Fibroblast of upper back skin (primary cell): Measurements from ENCODE around the gene TBC1D21.

ENCODE experiments used
- DNase-seq: peaks from one replicate; pipeline ENCODE4 v3.0.0-alpha.2; 2013

Gene TBC1D21

DNA sequence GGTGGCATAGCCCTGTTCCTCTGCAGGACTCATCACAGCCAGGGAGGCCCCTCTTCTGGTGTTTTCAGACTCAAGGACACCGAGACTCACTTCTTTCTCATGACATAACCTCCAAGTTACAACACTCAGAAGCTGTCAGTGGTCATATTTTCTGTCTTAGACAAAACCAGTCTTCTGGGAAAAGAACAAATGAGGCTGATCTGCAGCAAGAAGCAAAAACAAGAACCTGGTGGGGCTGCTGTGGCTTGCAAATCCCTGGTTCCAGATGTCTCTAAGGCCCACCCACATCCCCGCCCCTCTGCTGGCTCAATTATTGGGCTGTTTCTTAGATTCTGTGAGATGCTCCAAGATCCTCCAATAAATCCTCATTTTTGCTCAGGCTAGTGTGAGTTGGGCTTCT, 36.3 kb downstream of the TBC1D21 start:
- no peak for DNase-seq

DNA sequence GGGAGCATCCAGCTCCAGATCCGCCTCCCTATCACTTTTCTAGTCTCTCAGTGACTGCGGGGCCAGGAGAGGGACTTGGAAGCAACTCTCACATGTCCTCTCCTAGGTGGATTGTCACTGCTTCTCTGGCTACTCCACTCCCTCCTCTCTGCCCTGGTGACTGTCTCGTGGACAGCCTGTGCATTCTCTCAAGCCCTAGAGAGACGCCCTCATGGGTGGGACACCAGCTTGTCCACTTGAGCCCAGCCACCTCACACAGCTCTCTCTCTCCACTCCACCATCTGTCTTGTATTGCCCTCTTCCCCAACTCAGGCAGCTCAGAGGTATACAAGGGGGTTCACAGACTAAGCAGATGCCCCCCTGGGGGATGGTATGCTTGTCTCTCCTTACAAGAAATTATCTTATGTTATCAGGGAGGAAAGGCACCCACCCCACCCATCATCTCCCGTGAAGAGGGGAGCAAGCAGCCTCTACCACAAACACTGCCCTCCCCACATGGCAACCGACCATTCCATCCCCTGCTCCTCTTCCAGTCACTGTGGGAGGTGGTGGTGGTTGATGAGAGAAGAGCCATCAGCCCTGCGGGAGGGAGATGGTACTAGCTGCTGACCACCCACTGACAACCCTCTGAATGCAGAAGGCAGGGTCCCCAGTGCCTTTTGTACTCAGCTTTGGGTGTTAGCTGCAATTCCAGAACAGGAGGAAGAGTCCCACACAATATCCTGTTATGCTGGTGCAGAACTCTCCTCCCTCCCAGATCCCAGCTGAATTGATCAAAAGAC, 37.3 kb downstream of the TBC1D21 start:
- no peak for DNase-seq

DNA sequence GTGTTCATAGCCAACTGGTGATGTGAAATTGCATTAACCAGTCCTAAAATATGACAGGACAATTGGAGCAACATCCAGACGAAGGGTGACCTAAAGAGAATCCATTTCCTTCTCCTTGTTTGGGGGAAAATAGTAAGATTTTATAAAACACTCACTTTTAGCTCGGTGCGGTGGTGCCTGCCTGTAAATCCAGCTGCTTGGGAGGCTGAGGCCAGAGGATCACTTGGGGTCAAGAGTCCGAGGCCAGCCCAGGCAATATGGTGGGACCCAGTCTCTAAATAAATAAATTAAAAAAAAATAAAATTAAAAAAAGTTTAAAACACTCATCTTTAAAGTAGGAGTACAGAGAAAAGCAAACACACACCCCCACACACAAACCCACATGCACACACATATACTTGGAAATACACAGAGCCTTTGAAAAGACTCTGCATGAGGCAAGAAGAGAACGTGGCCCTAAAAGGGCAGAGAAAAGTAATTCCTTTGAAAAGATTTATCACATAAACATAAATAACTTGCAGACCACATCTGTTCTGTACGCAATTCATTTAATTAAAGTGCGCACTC, 38.7 kb downstream of the TBC1D21 start:
- no peak for DNase-seq

DNA sequence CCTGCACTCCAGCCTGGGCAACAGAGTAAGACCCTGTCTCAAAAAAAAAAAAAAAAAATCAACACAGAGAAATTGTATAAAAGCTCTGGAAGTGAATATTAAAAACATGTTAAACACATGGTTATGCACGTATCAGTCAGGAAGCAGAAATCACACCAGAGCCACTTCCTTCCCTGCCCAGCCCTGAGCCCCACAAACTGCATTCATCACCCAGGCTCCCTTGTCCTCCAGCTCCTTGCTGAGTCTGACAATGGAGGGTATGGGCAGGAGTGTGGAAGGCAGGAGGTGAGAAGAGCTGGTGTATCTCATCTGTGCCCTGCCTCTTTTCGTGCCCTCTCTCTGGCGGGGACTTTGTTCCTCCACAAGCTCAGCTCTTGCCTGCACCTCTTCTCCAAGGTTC, 40.8 kb downstream of the TBC1D21 start:
- DNase-seq, result no peak

DNA sequence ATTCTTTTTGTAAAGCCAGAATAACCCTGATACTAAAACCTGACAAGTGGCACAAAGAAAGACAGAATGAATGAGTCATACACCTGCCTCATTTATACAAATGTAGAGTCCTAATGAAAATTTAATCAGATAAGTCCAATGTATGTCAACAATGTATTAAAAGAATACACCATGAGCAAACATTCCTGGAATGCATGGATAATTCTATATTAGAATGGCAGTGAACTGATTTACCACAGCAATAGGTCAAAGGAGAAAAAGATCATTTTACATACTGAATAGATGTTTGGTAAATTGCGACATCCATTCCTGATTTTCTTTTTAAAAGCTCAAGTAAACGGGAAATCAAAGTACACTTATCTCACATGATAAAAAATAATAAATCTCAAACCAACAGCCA, 41.7 kb downstream of the TBC1D21 start:
- no peak for DNase-seq

DNA sequence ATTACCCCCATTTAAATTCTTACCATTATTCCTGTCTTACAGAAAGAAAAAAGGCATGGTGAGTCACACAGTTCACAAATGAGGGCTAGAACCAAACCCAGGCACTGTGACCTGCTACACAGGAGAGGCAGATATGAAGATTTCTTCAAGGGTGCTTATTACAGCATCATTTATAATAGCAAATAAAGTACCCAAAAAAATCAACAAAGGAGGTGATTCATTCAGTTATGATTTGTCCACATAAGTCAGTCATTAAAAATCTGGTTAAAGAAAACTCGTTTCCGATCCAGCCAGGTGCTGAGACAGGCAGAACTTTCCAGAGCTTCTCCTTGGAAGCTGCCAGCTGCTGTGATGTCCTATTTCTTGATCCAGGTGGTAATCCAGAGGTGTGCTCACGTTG, 45.4 kb downstream of the TBC1D21 start:
- no peak for DNase-seq

DNA sequence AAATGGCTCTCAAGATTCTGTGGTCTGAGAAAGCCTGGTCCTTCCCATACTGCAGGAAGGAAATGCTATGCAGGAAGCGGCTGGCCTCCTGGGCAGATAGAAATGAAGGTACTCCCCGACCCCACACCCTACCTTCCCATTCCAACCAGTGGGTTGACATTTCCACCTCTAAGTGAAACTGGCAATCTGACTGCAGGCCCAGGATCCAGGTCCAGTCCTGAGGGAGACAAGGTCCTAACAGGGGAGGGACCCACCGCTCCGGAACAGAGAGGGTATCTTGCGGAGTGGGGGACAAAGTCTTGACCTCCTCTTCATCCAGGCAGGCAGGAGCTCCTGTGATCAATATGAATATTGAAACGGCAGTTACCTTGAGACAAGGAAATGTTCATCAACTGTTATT, 46.3 kb downstream of the TBC1D21 start:
- no peak for DNase-seq

DNA sequence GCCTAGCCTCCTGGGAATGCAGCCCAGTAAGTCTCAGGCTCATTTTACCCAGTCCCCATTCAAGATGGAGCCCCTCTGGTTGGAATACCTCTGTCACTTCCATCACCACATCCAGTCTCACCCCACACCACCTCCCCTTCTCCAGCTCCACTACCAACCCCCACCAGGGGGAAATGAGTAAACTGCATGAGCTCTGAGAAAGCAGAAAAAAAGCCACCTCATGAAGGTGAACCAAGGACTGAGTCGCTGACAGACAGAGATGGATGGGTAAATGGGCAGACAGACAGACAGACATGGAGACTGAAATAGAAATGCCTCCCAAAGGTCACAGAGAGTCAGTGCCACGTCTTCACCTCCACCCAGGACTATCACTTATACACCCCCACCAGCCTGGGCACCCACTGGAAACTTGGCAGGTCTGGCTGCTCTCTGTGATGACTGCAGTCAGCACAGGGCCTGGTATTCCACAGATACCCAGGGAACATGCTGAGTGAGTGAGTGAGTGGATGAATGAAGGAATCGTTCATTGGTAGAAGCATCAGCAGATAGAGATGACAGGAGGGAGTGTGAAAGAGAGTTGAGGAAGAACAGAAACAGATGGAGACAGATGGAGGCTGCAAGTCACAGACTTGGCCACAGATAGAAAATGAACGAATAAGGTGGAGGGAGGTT, 48.0 kb downstream of the TBC1D21 start:
- no peak for DNase-seq

DNA sequence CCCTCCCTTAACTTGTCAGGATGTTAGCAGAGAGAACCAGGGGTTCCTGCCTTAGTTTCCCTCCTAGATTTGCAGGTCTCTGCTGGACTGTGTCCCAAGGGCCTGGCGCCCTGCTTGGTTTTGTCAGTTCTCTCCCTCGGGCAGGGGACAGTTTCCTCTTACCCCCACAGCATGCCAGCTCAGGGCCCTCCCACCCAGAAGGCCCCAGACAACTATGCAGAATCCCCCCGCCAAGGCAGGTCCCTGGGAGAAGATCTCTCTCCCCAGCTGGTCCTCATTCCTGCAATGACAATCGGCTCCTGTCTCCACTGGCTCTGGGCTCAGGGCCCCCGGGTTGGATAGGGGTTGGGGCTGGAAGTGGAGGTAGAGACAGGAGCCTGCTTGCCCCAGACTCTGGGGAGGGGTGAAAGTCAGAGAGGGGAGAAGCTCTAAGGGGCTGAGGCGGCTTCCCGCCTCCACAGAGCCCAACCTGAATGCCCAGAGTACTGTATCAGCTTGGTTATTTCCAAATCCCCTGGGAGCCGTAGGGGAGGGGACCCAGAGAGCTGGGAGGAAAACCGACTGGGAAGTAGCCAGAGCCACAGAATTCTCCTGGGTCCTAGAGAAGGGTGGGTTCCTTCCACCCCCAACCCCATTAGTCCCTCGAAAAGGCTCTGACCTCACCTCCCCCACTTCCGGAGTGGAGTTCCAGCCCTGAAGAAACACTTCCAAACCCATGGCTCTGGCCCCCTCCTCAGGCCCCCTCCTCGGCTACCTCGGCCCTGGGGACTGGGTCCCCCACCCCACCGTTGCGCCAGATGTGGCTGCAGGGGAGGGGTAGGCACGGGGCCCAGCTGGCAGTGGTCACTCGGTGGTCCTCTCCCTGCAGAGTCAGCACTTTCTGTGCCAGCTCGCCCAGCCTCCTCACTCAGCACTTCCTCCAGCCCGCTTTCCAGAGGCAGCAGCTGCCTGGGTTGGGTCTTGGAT, 49.1 kb downstream of the TBC1D21 start:
- DNase-seq, result peak; percentile 91

DNA sequence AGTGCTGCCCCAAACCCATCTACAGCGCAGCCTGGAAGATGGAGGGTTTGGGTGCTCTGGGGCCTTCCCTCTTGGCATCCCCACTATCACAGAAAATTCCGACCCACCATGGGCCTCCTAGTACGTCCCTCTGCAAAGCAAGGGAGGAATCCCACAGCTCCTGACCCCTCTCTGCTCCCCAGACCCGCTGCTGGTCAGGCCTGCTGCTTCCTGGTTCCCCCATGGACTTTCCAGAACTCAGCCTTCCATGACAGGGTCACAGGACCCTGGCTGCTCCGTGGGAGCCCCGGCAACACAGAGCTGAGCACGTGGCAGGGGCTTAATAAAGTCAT, 49.8 kb downstream of the TBC1D21 start:
- no peak for DNase-seq

DNA sequence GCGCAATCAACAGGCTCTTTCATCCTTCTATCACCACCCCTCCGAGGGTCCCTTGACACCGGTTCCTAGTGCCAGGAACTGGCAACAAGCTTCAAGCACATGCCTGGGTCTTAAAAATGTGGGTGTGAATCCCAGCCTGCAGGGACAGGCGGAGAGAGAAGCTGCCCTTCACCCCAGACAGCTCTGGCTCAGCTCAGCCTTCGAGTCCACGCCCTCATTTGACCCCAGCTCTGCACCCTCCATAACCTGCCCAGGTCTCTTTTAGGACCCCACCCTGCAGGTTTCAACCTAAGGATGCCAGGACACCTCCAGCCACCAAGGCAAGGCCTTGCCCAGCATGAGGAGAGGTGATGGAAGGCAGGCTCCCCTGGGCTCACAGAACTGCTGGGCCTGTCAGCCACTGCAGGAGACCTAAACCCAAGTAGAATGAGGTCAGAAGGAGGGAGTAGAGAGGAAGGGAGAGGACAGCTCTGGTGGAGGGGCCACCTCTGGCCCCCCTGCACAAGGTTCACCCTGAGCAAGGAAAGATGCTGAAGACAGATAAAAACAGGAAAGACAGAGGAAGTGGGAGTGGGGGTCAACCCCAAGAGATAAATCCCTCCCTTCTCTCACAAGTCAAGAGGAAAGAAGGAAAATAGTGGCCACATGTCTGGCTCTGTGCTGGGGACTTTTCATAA, 50.3 kb downstream of the TBC1D21 start:
- peak; percentile 41 for DNase-seq

DNA sequence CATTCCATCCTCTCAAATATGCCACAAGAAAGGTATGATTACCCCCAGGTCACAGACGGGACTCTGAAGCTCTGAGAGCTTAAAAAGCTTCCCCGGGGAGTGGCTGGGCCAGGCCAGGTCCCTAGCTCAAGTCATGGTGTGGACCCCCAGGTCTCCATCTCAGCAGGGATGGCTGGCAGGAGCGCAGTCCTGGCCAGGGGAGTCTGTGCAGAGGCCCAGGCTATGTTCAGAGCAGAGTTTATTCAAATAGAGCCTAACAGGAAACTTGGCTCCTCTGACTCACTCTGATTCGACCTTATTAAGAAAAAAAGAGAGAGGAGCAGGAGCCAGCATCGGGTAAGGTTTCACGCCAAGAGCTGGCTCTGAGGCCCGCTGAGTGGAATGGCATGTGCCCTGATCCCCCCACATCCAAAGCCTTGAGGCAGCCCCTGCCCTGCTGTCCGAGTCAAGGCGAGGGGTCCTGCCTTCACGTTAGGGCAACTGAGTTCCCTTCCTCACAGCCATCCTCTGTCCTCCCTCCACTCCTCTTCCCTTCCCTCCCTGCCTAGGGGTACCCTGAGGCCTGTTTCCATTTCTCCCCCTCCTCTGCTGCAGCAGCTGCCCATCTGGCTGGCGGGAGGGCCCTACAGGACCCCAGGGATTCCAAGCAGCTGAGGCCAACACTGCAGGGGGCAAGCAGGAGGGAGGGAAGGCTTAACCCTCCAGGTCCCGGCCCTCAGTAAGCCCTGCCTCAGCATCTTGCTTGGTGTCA, 51.0 kb downstream of the TBC1D21 start:
- DNase-seq, result peak; percentile 90

DNA sequence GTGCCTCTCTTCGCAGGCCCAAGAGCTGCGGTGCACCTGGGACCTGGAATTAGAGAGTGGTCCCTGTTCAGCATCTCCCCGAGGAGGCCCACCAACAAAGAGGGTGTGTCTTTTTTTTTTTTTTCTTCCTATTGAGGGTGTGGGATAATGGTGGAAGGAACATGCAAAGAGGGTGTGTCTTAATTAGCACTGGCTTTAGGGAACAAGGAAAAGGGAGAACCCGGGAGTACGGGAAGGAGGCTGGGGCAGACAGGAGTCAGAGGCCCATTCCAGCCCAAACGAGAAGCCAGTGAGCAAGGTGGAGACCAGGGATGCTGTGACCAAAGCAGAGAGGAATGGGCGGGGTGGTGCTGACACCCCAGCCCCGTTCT, 52.5 kb downstream of the TBC1D21 start:
- DNase-seq, result no peak

DNA sequence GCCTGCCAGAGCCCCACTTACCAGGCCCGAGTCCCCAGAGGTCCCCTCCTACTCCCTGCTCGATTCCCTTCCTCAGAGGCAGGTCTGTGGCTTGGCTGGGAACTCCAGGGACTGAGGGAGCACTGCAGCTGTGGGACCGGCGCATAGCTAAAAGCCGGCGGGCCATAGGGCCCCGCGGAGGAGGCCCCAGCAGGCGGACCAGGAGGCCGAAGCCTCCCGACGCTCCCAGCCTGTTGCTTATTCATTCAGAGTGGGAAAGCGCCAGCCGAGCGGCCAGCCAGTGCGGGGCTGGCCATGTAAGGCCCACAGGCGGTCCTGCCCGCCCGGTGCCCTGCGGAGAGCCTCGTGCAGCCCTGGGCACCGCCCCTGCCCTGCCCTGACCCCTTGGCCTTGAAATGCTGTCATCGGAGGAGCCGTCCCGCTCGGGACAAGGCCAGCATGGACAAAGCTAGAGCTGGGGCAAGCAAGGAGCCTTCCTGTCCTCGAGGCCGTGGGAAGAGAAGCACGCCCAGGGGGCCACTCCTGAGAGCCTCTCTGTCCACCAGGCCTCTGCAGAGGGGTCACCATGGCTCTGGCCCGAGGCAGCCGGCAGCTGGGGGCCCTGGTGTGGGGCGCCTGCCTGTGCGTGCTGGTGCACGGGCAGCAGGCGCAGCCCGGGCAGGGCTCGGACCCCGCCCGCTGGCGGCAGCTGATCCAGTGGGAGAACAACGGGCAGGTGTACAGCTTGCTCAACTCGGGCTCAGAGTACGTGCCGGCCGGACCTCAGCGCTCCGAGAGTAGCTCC, 53.0 kb downstream of the TBC1D21 start, which contains the start of gene LOXL1:
LOXL1 (plus strand) TSS at position 244 of the 784 bp plus-strand sequence; CDS start at position 566, 322 bp downstream.
- DNase-seq, result peak; percentile 91

DNA sequence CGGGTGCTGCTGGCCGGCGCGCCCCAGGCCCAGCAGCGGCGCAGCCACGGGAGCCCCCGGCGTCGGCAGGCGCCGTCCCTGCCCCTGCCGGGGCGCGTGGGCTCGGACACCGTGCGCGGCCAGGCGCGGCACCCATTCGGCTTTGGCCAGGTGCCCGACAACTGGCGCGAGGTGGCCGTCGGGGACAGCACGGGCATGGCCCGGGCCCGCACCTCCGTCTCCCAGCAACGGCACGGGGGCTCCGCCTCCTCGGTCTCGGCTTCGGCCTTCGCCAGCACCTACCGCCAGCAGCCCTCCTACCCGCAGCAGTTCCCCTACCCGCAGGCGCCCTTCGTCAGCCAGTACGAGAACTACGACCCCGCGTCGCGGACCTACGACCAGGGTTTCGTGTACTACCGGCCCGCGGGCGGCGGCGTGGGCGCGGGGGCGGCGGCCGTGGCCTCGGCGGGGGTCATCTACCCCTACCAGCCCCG, 53.7 kb downstream of the TBC1D21 start:
- DNase-seq, result no peak

DNA sequence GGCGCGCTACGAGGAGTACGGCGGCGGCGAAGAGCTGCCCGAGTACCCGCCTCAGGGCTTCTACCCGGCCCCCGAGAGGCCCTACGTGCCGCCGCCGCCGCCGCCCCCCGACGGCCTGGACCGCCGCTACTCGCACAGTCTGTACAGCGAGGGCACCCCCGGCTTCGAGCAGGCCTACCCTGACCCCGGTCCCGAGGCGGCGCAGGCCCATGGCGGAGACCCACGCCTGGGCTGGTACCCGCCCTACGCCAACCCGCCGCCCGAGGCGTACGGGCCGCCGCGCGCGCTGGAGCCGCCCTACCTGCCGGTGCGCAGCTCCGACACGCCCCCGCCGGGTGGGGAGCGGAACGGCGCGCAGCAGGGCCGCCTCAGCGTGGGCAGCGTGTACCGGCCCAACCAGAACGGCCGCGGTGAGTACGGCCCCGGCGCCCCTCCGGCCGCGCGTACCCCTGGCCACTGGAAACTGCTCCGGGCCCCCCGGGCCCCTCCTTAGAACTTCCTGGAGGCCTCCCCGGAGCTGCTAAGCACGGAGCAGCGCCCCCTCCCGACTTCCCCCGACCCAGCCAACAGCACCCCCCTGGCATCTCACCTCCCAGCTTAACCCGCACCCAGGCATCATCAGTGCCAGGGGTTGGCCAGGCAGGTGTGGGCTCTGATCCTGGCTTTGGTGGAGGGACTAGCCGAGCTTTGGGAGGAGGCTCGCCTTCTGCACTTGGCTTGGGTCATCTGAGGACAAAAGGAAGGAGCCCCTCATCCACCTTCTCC, 54.3 kb downstream of the TBC1D21 start:
- peak; percentile 36 for DNase-seq

DNA sequence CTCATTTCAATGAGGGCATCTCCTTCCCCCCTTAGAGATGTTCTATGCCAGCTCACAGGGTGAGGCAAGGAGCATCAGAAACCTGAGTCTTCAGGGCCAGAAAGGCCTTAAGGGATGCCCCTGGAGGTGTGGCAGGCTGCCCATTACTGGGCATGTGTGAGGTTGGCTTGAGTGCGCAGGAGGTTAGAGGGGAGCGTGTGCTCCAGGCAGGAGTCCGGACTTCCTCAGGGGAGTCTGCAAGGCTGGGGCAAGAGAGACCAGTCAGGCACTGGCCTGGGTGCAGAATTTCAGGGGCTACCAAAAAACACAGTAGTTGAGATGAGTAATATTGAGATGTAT, 54.8 kb downstream of the TBC1D21 start:
- DNase-seq, result no peak

DNA sequence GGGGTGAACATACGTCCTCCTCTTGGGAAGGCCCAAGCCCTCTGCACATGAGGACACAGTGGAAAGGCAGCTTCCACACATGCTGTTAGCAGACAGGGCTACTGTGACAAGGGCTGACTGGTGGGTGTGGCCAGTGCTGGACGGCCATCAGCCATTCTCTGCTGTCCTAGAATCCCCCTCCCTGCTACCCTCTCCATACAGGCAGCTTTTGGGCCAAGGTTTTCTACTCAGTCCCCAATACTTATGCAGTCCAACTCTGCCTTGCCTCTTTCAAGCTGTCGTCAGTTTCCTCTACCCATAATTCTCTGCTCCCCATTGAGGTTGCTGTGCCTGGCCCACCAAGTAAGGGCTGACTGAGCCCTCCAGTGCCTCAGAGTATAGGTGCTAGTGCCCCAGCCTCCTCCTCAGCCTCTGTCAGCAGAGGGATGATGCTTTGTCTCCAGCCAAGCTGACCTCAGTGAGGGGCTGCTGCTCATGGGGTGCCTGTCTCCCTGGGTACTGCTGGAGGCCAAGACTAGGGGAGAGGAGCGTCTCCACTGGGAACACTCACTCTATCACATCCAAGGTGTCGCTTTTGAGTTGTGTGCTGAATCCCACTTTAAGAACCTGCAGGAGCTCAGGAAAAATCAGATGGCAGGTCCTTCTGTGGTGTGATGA, 55.7 kb downstream of the TBC1D21 start:
- no peak for DNase-seq

DNA sequence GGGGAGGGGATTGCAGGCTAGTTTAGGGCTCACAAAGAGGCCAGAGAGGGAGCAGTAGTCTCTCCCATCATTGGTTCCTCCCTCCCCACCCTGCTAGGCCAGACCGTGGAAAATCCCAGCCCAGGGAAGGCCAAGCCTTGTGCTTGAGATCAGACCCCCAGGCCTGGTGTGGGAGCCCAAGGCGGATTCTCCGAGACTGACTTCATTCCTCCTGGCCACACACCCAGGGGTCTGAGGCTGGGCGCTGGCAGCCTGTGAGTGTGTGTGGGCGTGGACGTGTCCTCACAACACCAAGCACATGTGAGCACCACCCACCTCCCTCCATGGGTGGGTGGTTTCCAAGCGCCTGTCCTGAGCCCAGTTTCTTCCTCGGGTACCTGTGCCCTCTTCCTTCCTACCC, 57.0 kb downstream of the TBC1D21 start:
- peak; percentile 81 for DNase-seq
